ENCODE measurements around the gene HRG.
"Not testable (repeated sequence)": the region's sequence is repeated elsewhere in the genome, so short reads cannot be mapped to it uniquely, and the experiment has no call there.

Gene HRG

GRCh38 chr3:186697510-186697909 lies 31.7 kb downstream of the HRG start:
- Histone ChIP-seq H3K36me3 (ENCODE audit: control insufficient read depth, insufficient read depth, low read length) (no peaks in the 10 kb centered on the region), H3K9me3 (ENCODE audit: control insufficient read depth, insufficient read depth, low read length) (no peaks in the 10 kb centered on the region), H3K27ac (ENCODE audit: low read length) (no peak overlapping the region), H3K4me1 (ENCODE audit: control insufficient read depth, insufficient read depth, low read length) (no peaks in the 10 kb centered on the region), H3K4me3 (ENCODE audit: low read length) (no peak overlapping the region), H3K27me3 (ENCODE audit: control insufficient read depth, insufficient read depth, low read length) (no peaks in the 10 kb centered on the region)
- no peak for DNase-seq (ENCODE audit: low read depth, low spot score)
- WGBS (ENCODE audit: insufficient coverage, insufficient read length) = no CpG with 5 or more reads among the region's 4 CpGs

- Histone ChIP-seq H3K27ac (ENCODE audit: low read length) (no peak overlapping the region), H3K36me3 (ENCODE audit: control insufficient read depth, insufficient read depth, low read length) (no peaks in the 10 kb centered on the region), H3K4me3 (ENCODE audit: low read length) (no peak overlapping the region), H3K4me1 (ENCODE audit: control insufficient read depth, insufficient read depth, low read length) (no peaks in the 10 kb centered on the region), H3K27me3 (ENCODE audit: control insufficient read depth, insufficient read depth, low read length) (no peaks in the 10 kb centered on the region), H3K9me3 (ENCODE audit: control insufficient read depth, insufficient read depth, low read length) (no peaks in the 10 kb centered on the region)
- WGBS (ENCODE audit: insufficient coverage, insufficient read length) = no CpG with 5 or more reads among the region's 3 CpGs
- DNase-seq (ENCODE audit: low read depth, low spot score) = no peak
Observed at GRCh38 chr3:186700267-186700666, 34.5 kb downstream of the HRG start.

GRCh38 chr3:186702451-186702850 lies 36.6 kb downstream of the HRG start:
- H3K4me3 ChIP-seq (ENCODE audit: low read length); H3K27ac ChIP-seq (ENCODE audit: low read length); DNase-seq (ENCODE audit: low read depth, low spot score); H3K4me1 ChIP-seq (ENCODE audit: control insufficient read depth, insufficient read depth, low read length); H3K27me3 ChIP-seq (ENCODE audit: control insufficient read depth, insufficient read depth, low read length); H3K9me3 ChIP-seq (ENCODE audit: control insufficient read depth, insufficient read depth, low read length); H3K36me3 ChIP-seq (ENCODE audit: control insufficient read depth, insufficient read depth, low read length): not testable (repeated sequence)

- Histone ChIP-seq H3K27me3 (ENCODE audit: control insufficient read depth, insufficient read depth, low read length) (no peaks in the 10 kb centered on the region), H3K9me3 (ENCODE audit: control insufficient read depth, insufficient read depth, low read length) (no peaks in the 10 kb centered on the region), H3K27ac (ENCODE audit: low read length) (no peak overlapping the region), H3K36me3 (ENCODE audit: control insufficient read depth, insufficient read depth, low read length) (no peaks in the 10 kb centered on the region), H3K4me1 (ENCODE audit: control insufficient read depth, insufficient read depth, low read length) (peaks cover 1% of the 10 kb centered on the region), H3K4me3 (ENCODE audit: low read length) (no peak overlapping the region)
- DNase-seq (ENCODE audit: low read depth, low spot score) = no peak
- WGBS (ENCODE audit: insufficient coverage, insufficient read length) = no CpG with 5 or more reads among the region's 6 CpGs
Observed at GRCh38 chr3:186705882-186706780, 40.3 kb downstream of the HRG start.

- H3K4me3 ChIP-seq (ENCODE audit: low read length) = no peak overlapping the region
- WGBS (ENCODE audit: insufficient coverage, insufficient read length) = no CpG with 5 or more reads among the region's 6 CpGs
Observed at GRCh38 chr3:186708983-186709679, 43.3 kb downstream of the HRG start.

GRCh38 chr3:186710694-186711093 lies 44.9 kb downstream of the HRG start:
- H3K4me1 ChIP-seq (ENCODE audit: control insufficient read depth, insufficient read depth, low read length); H3K4me3 ChIP-seq (ENCODE audit: low read length); H3K27me3 ChIP-seq (ENCODE audit: control insufficient read depth, insufficient read depth, low read length); H3K36me3 ChIP-seq (ENCODE audit: control insufficient read depth, insufficient read depth, low read length); DNase-seq (ENCODE audit: low read depth, low spot score); H3K9me3 ChIP-seq (ENCODE audit: control insufficient read depth, insufficient read depth, low read length); H3K27ac ChIP-seq (ENCODE audit: low read length): not testable (repeated sequence)
- WGBS (ENCODE audit: insufficient coverage, insufficient read length) = no CpG with 5 or more reads among the region's 4 CpGs

More at GRCh38 chr3:186708983-186709679, 43.3 kb downstream of the HRG start:
- no peaks in the 10 kb centered on the region for H3K9me3 ChIP-seq (ENCODE audit: control insufficient read depth, insufficient read depth, low read length)
- no peak for DNase-seq (ENCODE audit: low read depth, low spot score)
- no peaks in the 10 kb centered on the region for H3K27me3 ChIP-seq (ENCODE audit: control insufficient read depth, insufficient read depth, low read length)
- H3K27ac ChIP-seq (ENCODE audit: low read length) = no peak overlapping the region
- H3K36me3 ChIP-seq (ENCODE audit: control insufficient read depth, insufficient read depth, low read length) = no peaks in the 10 kb centered on the region
- H3K4me1 ChIP-seq (ENCODE audit: control insufficient read depth, insufficient read depth, low read length) = peaks cover 1% of the 10 kb centered on the region

- Histone ChIP-seq H3K4me1 (ENCODE audit: control insufficient read depth, insufficient read depth, low read length) (peaks cover 1% of the 10 kb centered on the region), H3K9me3 (ENCODE audit: control insufficient read depth, insufficient read depth, low read length) (no peaks in the 10 kb centered on the region), H3K4me3 (ENCODE audit: low read length) (no peak overlapping the region), H3K36me3 (ENCODE audit: control insufficient read depth, insufficient read depth, low read length) (no peaks in the 10 kb centered on the region), H3K27me3 (ENCODE audit: control insufficient read depth, insufficient read depth, low read length) (no peaks in the 10 kb centered on the region), H3K27ac (ENCODE audit: low read length) (no peak overlapping the region)
- DNase-seq (ENCODE audit: low read depth, low spot score) = no peak
- no CpG with 5 or more reads among the region's 4 CpGs for WGBS (ENCODE audit: insufficient coverage, insufficient read length)
Observed at GRCh38 chr3:186713499-186713898, 47.7 kb downstream of the HRG start.

GRCh38 chr3:186717039-186717457 lies 51.2 kb downstream of the HRG start, which contains the start of gene KNG1:
KNG1 (plus strand) TSS chr3:186717359; CDS start chr3:186717543, 184 bp downstream.
- no peak within 1 kb of the TSS for H3K27ac ChIP-seq (ENCODE audit: low read length)
- WGBS (ENCODE audit: insufficient coverage, insufficient read length) = no CpG with 5 or more reads among the region's 3 CpGs
- no peak within 1 kb of the TSS for H3K4me3 ChIP-seq (ENCODE audit: low read length)
- no peak for DNase-seq (ENCODE audit: low read depth, low spot score)
- H3K27me3 ChIP-seq (ENCODE audit: control insufficient read depth, insufficient read depth, low read length) = no peaks in the 10 kb centered on the region
- H3K36me3 ChIP-seq (ENCODE audit: control insufficient read depth, insufficient read depth, low read length) = no peaks in the 10 kb centered on the region
- no peaks in the 10 kb centered on the region for H3K9me3 ChIP-seq (ENCODE audit: control insufficient read depth, insufficient read depth, low read length)
- no peaks in the 10 kb centered on the region for H3K4me1 ChIP-seq (ENCODE audit: control insufficient read depth, insufficient read depth, low read length)

GRCh38 chr3:186719945-186720739 lies 54.3 kb downstream of the HRG start:
- Histone ChIP-seq H3K9me3 (ENCODE audit: control insufficient read depth, insufficient read depth, low read length) (no peaks in the 10 kb centered on the region), H3K27ac (ENCODE audit: low read length) (no peak overlapping the region), H3K4me3 (ENCODE audit: low read length) (no peak overlapping the region), H3K4me1 (ENCODE audit: control insufficient read depth, insufficient read depth, low read length) (0 out of 2 replicates have a peak, but pooled peaks cover 2% of the 10 kb centered on the region), H3K36me3 (ENCODE audit: control insufficient read depth, insufficient read depth, low read length) (no peaks in the 10 kb centered on the region), H3K27me3 (ENCODE audit: control insufficient read depth, insufficient read depth, low read length) (no peaks in the 10 kb centered on the region)
- no CpG with 5 or more reads among the region's 7 CpGs for WGBS (ENCODE audit: insufficient coverage, insufficient read length)
- DNase-seq (ENCODE audit: low read depth, low spot score) = no peak

- no peak overlapping the region for H3K27ac ChIP-seq (ENCODE audit: low read length)
- DNase-seq (ENCODE audit: low read depth, low spot score) = peak; percentile 22
- H3K27me3 ChIP-seq (ENCODE audit: control insufficient read depth, insufficient read depth, low read length) = no peaks in the 10 kb centered on the region
- no peak overlapping the region for H3K4me3 ChIP-seq (ENCODE audit: low read length)
- H3K9me3 ChIP-seq (ENCODE audit: control insufficient read depth, insufficient read depth, low read length) = no peaks in the 10 kb centered on the region
- no CpG with 5 or more reads among the region's 7 CpGs for WGBS (ENCODE audit: insufficient coverage, insufficient read length)
- no peaks in the 10 kb centered on the region for H3K36me3 ChIP-seq (ENCODE audit: control insufficient read depth, insufficient read depth, low read length)
- 0 out of 2 replicates have a peak, but pooled peaks cover 2% of the 10 kb centered on the region for H3K4me1 ChIP-seq (ENCODE audit: control insufficient read depth, insufficient read depth, low read length)
Observed at GRCh38 chr3:186722457-186722856, 56.6 kb downstream of the HRG start.
